K562 (cell line): ENCODE measurements around the gene SLC35G1. TPM values are rescaled to one million over a fixed set of nuclear protein-coding genes. Genes with fewer than 3 reads are reported as not detected.

Source experiments
- ATAC-seq: fragments of 200-7000 bp; cut with Tn5 transposase; 3 replicates; pipeline ENCODE4 v1.9.1; 2020; ENCODE audit warnings: moderate library complexity
- BruUV-seq: library from RNA; stranded (reverse); fragments of 400-500 nt; replicated peaks from 2 replicates; lab custom pipeline; 2021; lab: Mats Ljungman, UMichigan
- CTCF ChIA-PET: fragments of 300-600 bp; formaldehyde crosslinking; extraction: SDS; loops from one replicate; lab custom pipeline; 2021; ENCODE audit warnings: low intra/inter-chr PET ratio; lab: Yijun Ruan, JAX
- POLR2A ChIA-PET: fragments of 300-600, 350-650 bp; sonication (Branson Sonifier 250); formaldehyde crosslinking; extraction: SDS; loops from one replicate; lab custom pipeline; 2021; ENCODE audit warnings: antibody characterized with exemption, inconsistent platforms; lab: Yijun Ruan, JAX
- DNase-seq, 4 experiments: peaks; one replicate each; pipeline versions ENCODE4 v3.0.0 to v3.0.0-alpha.2; 2011 to 2018; ENCODE audit warnings: low spot score in 3 of 4, mixed read lengths in 3 of 4; ENCODE audit errors: extremely low read depth in 1 of 4
- FAIRE-seq: peaks from 2 replicates; lab custom pipeline; 2011; peaks lifted over from hg19 to GRCh38; lab: Jason Lieb, UNC
- H2AFZ ChIP-seq: 2 replicates; pipeline ENCODE4 v1.6.0; 2011; ENCODE audit warnings: low read depth, low read length, control low read depth, inconsistent platforms
- H3K27ac ChIP-seq: fragments of 200-600 bp; 3 replicates; pipeline ENCODE4 v1.8.0; 2011; ENCODE audit warnings: low read depth, mild to moderate bottlenecking, control low read depth, inconsistent platforms, low read length, moderate library complexity, mixed read lengths; ENCODE audit errors: extremely low read depth
- H3K27me3 ChIP-seq, 2 experiments: fragments of 300-600 bp in 1 of 2; 2 replicates in 1 of 2; 3 replicates in 1 of 2; pipeline versions ENCODE4 v1.6.0 to v1.8.0; 2011; ENCODE audit warnings: inconsistent platforms in 2 of 2, low read length in 2 of 2, mild to moderate bottlenecking in 1 of 2, mixed read lengths in 1 of 2, moderate library complexity in 1 of 2; ENCODE audit not compliant: control insufficient read depth in 2 of 2, insufficient read depth in 2 of 2
- H3K36me3 ChIP-seq: fragments of 300-600 bp; 3 replicates; pipeline ENCODE4 v1.8.0; 2011; ENCODE audit warnings: mild to moderate bottlenecking, low read length, inconsistent platforms; ENCODE audit not compliant: control insufficient read depth, insufficient read depth
- H3K4me1 ChIP-seq, 2 experiments: fragments of 200-600 bp in 1 of 2; replicated peaks in 1 of 2; 2 replicates in 1 of 2; 3 replicates in 1 of 2; pipeline versions ENCODE4 v1.5.1 to v1.8.0; 2011; ENCODE audit warnings: inconsistent platforms in 2 of 2, low read length in 2 of 2, mild to moderate bottlenecking in 1 of 2, mixed read lengths in 1 of 2, moderate library complexity in 1 of 2; ENCODE audit not compliant: control insufficient read depth in 2 of 2, insufficient read depth in 2 of 2
- H3K4me2 ChIP-seq: 2 replicates; pipeline ENCODE4 v1.6.1; 2011; ENCODE audit warnings: low read length, control low read depth, inconsistent platforms, mixed read lengths; ENCODE audit not compliant: insufficient read depth
- H3K4me3 ChIP-seq: fragments of 200-600 bp; sonication (generic), shearing (Covaris generic); 2 replicates; pipeline ENCODE4 v1.5.1; 2016; ENCODE audit warnings: control low read depth, inconsistent platforms
- H3K79me2 ChIP-seq: fragments of 200-600 bp; 3 replicates; pipeline ENCODE4 v1.8.0; 2011; ENCODE audit warnings: low read length, inconsistent platforms; ENCODE audit not compliant: control insufficient read depth, insufficient read depth
- H3K9ac ChIP-seq, 2 experiments: 2 replicates each; pipeline versions ENCODE4 v1.6.0 to v1.6.1; 2011; ENCODE audit warnings: low read depth in 2 of 2, low read length in 2 of 2, control low read depth in 1 of 2, inconsistent platforms in 1 of 2, mild to moderate bottlenecking in 1 of 2, mixed read lengths in 1 of 2; ENCODE audit not compliant: insufficient read depth in 1 of 2
- H3K9me1 ChIP-seq: one replicate; pipeline ENCODE4 v1.6.0; 2011; ENCODE audit warnings: inconsistent platforms, mild to moderate bottlenecking, low read length, moderate library complexity; ENCODE audit not compliant: control insufficient read depth, insufficient read depth
- H3K9me3 ChIP-seq: replicated peaks from 2 replicates; pipeline ENCODE4 v1.5.1; 2011; ENCODE audit warnings: low read depth, low read length, inconsistent platforms; ENCODE audit not compliant: control insufficient read depth, insufficient read depth
- H4K20me1 ChIP-seq: replicated peaks from 2 replicates; pipeline ENCODE4 v1.6.1; 2011; ENCODE audit warnings: low read length, inconsistent platforms, mixed read lengths; ENCODE audit not compliant: control insufficient read depth, insufficient read depth
- AFF1 ChIP-seq, 2 experiments: fragments of 450-650 bp; IDR thresholded peaks; 2 replicates each; pipeline ENCODE4 v1.6.1; 2018; ENCODE audit warnings: mild to moderate bottlenecking in 2 of 2, low read depth in 1 of 2; ENCODE audit not compliant: partially characterized antibody in 2 of 2
- E2F4 ChIP-seq: sonication (generic); formaldehyde crosslinking; IDR thresholded peaks from 2 replicates; pipeline ENCODE4 v1.8.0; 2022; ENCODE audit warnings: mild to moderate bottlenecking, low read depth, missing genetic modification reagents
- ZNF444 ChIP-seq: fragments of 250-450 bp; sonication (Bioruptor Pico); IDR thresholded peaks from 2 replicates; pipeline ENCODE4 v1.4.0; 2020; ENCODE audit warnings: mild to moderate bottlenecking, moderate library complexity
- ZNF77 ChIP-seq: fragments of 250-450 bp; sonication (Bioruptor Pico); IDR thresholded peaks from 2 replicates; pipeline ENCODE4 v1.5.0; 2020
- in situ Hi-C: fragments of 300-500 bp; cut with MboI; formaldehyde crosslinking; loops from 4 replicates; pipeline ENCODE4 v1.15.0; 2018; ENCODE audit warnings: inconsistent platforms, mixed read lengths
- intact Hi-C: fragments of 100-400 bp; cut with micrococcal nuclease; formaldehyde crosslinking; loops from 2 replicates; pipeline ENCODE4 v1.14.2; 2022
- polyA plus RNA-seq, 8 experiments: library from polyadenylated mRNA; depleted of rRNA in 4 of 8; stranded (reverse) in 5 of 8; unstranded in 3 of 8; fragments of >200 nt; fragmentation: Nextera tagmentation in 2 of 8; fragmentation: Illumina TruSeq in 1 of 8; extraction: Ambion mirVana in 2 of 8; extraction: Trizol in 1 of 8; gene quantifications; 2 replicates each; pipeline versions ENCODE4 v1.2.1 to v1.2.3, GENCODE V29; 2011 to 2014; ENCODE audit warnings: inconsistent platforms in 1 of 8, missing spikeins in 1 of 8
- total RNA-seq, 7 experiments: library from RNA; depleted of rRNA in 6 of 7; stranded (reverse); fragments of >200 nt in 6 of 7; fragmentation: Illumina TruSeq in 2 of 7; extraction: Trizol in 2 of 7; gene quantifications; 2 replicates each; pipeline versions ENCODE4 v1.2.1 to v1.2.3, GENCODE V29; 2011 to 2021; ENCODE audit warnings: low replicate concordance in 1 of 7

SLC35G1 gene
- total and polyA plus RNA-seq, 9 of the 15 experiments (the other 6 are each of a cell fraction or from before 2014, with no cell fraction given) = 0.76 to 8.5 (median 4.9) TPM

- Histone ChIP-seq H3K27ac (no peak overlapping the region), H3K9me1 (no peaks in the 10 kb centered on the region), H3K79me2 (no peaks in the 10 kb centered on the region), H3K4me2 (no peak overlapping the region), H3K4me3 (no peak overlapping the region), H3K36me3 (no peaks in the 10 kb centered on the region), H3K4me1 (peaks cover 0 to 9% of the 10 kb centered on the region in 2 experiments; a peak in 2 of 5 replicates), H3K9me3 (no peaks in the 10 kb centered on the region), H4K20me1 (no peaks in the 10 kb centered on the region), H3K9ac (no peak overlapping the region), H2AFZ (no peak overlapping the region), H3K27me3 (no peaks in the 10 kb centered on the region)
- intact Hi-C loops (no loop called here), in situ Hi-C loops (no loop called here)
- CTCF ChIA-PET = no interaction called here
- no peak for TF ChIP-seq ZNF444 (CRISPR knock-in tag)
- TF ChIP-seq ZNF77 (CRISPR knock-in tag) = no peak
- TF ChIP-seq AFF1 (IDR thresholded peaks at IDR 0.05; ENCODE audit: low read depth in 1 of 2, partially characterized antibody in 2 of 2) = no peak
- TF ChIP-seq E2F4 (CRISPR knock-in tag) = no peak
- POLR2A ChIA-PET = no interaction called here
- no peak for ATAC-seq
- DNase-seq = no peak
- FAIRE-seq = no peak
- no TSS peak for BruUV-seq
These were observed 17.4 kb upstream of the SLC35G1 start for GRCh38 chr10:93876381-93876780.
